HG03159 (cell line): ENCODE data around the gene LRRC8D.

Experiments
- ATAC-seq: cut with Tn5 transposase; IDR thresholded peaks from one replicate; pipeline ENCODE4 v1.9.1; 2021; ENCODE audit warnings: mild to moderate bottlenecking, moderate library complexity; ENCODE audit not compliant: unreplicated experiment

The LRRC8D gene

DNA sequence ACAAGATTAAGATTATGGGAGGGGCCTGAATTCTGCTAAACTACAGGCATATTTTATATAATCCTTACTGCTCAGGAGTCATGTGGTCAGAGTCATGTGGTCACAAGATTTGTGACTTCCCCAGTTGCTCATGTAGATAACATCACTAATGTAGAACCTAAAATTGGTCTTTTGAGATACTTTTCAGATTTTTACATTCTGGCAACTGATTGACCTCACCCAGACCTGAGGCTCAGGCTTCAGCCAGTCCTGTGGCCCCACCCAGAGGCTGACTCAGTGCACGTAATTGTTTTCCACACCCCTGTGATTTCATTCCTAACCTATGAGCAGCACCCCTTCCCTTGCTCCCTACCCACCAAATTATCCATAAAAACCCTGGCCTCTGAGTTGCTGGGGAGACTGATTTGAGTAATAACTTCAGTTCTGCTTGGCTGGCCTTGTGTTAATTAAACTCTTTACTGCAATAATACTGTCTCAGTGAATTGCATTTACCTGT, 132.3 kb downstream of the LRRC8D start:
- peak; percentile 63 for ATAC-seq

DNA sequence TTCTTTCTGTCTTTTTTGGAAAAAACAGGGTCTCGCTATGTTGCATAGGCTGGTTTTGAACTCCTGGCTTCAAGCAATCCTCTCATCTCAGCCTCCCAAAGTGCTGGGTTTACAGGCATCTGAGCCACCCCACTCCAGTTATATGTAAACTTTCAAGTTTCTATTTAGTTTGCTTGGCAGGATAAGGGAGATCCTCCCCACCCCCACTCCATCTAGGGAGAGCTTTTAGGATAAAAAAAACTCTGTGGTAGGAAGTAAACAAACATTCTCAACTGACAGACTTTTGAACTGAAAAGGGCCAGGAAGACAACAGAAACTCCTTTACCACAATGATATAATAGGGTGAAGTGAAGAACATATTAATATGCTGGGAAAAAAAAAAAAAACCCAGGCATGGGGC, 133.1 kb downstream of the LRRC8D start:
- no peak for ATAC-seq

DNA sequence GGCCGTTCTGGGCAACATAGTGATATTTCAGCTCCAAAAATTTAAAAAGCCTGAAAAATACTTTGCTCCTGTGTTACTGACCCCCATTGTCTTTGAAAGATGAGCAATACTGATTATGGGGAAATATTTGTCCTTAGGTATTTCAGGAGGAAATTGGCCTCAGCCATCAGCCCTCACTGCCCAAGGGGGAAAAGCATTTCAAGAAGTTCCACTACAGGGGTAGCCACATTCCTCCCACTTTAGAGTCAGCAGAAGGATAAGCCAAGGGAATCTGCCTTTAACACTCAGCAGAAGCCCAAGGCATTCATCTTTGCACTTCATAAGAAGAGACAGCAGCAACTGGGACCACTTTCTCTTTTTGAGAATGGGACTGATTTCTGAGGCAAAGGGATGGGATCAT, 133.6 kb downstream of the LRRC8D start:
- ATAC-seq: no peak

DNA sequence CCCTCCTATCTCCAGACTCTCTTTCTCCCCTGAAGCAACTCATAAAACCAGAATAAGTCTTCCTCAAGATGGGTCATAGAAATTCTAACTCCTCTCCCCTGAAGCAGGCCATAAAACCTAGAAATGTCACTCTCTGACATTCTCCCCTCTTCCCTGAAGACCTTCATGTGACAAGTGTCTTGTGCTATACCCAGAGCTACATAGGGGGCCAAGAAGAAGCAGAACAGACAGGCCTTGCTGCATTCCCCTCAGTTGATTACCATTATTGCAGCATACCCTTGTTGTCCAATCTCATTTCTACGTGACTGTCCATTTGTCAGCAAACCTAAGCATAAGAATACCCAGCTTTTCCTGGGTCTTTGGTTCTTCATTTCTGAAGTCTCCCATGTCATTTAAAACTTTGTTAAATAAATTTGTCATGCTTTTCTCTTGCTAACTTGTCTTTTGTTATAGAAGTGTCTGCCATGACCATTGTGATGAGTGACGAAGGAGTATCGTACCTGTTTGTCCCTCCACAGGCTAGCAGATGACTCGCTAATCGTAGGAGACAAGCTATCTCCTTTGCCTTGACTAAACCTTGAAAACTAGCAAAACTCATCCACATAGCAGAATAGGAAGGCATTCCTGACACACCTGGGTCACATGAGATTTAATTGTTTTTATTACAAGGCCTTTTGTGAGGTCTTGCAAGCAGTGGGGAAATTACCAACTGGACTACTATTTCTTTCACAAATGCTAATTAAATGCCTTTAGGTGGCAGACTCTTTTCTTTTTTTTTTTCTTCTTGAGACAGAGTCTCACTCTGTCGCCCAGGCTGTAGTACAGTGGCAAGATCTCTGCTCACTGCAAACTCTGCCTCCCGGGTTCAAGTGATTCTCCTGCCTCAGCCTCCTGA, 134.7 kb downstream of the LRRC8D start:
- no peak for ATAC-seq

DNA sequence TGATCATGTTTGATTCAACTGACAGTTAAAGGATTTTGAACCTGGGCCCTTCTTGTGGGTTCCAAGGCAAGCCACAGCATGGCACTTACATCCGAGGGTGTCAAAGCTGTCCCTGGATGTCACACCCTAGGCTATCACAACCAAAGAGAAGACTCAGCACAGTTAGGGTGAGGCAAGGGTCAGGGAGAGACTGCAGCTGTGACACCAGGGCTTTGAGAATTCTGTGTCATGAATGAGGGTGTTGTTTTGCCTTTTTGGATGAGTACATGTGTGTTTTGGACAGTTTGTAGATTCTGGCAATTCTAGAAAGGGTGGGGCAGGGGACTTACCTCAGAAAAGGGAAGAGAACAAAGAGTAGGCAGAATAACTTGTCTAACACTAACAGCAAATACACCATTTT, 136.3 kb downstream of the LRRC8D start:
- no peak for ATAC-seq

DNA sequence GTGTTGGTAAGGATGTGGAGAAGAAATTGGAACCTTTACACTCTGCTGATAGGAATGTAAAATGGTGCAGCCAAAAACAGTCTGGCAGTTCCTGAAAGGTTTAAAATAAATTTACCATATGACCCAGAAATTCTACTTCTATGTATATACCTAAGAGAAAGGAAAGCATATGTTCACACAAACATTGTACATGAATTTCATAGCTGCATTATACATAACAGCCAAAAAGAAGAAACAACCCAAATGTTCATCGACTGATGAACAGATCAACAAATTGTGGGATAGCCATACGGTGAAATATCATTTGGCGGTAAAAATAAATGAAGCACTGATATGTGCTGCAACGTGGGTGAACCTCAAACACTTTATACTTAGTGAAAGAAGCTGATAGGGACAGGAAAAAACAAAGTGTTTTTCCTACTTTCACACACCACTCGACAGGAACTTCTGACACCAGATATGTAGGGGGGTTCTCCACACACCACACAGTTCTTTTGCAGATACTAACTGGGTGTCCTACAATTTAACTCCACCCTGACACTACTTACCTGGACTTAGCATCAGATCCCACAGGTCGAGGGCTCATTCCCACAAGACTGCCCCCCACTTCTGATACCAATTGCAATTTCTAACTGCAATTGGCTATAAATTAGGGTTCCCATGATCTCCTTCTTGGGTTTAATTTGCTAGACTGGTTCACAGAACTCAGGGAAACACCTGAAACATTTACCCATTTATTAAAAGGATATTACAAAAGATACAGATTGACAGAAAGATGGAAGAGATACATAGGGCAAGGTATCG, 138.2 kb downstream of the LRRC8D start:
- no peak for ATAC-seq

DNA sequence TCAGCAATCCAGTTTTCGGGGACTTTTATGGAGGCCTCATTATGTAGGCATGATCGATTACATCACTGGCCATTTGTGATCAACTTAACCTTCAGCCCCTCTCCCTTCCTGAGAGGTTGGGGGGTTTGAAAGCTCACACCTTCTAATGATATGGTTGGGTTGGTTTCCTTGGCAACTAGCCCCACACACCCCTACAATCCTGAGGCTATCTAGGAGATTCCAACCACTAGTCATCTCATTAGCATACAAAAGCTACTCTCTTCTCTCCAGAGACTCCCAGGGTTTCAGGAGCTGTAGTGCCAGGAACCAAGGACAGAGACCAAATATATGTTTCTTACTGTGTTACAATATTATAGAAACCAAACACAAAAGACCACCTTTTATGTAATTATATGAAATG, 138.9 kb downstream of the LRRC8D start:
- ATAC-seq: no peak

DNA sequence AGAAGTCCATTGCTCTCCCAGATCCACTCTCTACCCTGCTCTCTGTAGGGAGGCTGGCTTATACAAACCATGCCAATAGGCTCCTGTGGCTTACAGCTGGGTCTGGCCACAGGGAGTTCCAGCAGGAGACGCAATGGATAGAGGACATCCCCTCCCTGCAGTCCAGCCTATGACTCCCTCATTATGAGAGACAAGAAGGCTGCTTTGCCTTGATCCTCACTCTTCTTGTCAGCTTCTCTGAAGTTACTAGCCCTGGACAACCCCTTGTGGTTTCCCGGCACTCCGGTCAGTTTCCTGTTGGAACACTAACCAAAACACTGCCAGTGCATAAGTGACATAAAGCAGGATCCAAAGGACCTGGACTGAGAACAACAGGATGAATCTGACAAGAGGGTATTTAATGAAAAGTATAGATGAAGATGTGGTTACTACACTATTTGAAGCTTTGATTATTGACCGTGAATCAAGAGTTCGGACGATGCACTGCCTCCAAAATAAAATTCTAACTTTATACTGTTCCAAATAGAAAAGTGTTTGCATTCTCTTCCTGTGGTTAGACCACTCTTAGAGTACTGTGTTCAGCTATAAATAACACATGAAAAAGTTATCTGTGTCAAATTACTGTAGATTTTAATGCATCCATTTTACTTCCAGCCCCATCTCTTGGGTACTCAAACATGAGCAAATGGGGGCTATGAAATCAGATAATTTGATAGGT, 141.4 kb downstream of the LRRC8D start:
- ATAC-seq: no peak

DNA sequence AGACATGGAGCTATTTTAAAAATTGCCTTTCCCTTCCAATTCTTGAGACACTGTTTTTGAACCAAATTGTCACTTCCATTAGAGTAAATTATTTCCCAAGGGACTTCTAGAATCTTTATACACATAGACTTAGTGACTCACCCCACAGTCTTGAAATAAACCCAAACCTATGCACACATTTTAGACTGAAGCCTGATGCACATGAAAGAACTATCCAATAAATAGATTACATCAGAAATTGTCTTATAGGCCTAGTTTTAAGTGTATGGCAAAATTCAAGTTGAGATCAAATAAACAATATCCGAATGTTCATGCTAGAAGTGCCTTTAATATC, 141.9 kb downstream of the LRRC8D start:
- no peak for ATAC-seq

DNA sequence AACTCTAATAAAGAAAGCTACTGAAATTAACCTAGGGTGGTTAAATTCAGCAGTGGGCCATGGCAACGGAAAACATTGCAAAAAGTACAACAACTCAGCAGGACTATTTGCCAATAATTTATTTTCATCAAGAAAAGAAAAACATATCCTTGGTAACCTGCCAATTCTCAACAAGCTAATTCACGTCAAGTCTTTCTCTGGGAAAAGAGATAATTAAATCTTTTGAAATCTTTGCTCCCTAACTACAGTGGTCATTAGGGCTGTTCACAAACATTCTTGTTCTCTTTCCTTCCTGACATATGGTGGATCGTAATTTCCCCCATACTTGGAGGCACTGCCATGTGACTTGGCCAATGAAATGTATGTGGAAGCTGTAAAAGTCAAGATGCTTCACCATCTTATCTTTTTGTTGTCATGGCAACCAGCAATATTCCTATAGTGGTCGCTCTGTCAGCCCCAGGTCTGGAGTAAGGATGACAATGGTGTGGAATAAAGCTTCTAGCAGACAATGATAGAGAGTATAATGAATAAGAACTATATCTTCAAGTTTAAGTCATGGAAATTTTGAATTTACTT, 144.4 kb downstream of the LRRC8D start:
- no peak for ATAC-seq

DNA sequence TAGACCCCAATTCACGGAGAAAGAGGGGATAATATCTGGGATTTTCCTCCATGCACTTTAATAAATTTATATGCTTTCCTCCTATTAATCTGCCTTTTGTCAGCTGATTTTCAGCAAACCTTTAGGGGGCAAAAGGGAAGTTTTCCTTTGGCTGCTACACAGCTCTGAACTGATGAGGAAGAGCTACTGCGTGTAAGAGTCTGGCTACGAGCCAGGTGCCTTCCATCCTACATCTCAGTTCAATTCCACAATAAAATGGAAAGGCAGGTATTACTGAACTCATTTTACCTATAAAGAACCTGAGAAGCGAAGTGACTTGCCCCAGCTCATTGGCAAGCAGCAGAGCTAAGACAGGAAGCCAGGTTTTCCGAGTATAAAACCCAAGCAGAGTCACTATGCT, 145.8 kb downstream of the LRRC8D start:
- ATAC-seq: no peak

DNA sequence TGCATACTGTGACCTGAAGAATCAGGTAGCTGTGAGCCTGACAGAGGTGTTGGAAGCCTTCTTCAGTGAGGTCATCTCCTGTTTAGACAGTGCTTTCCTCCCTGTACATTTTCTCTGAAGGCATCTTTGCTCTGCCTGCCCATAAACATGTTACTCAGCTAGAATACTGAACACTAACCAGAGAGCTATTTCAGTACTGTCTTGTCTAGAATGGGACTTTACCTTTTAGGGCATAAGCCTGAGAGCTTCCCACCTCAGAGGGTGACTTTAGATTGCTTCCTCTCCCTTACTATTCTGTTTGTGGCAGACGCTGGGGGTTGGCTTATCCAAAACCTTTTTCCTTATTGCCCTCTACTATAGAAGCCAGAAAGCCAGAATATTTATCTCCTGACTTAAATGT, 150.8 kb downstream of the LRRC8D start:
- no peak for ATAC-seq

DNA sequence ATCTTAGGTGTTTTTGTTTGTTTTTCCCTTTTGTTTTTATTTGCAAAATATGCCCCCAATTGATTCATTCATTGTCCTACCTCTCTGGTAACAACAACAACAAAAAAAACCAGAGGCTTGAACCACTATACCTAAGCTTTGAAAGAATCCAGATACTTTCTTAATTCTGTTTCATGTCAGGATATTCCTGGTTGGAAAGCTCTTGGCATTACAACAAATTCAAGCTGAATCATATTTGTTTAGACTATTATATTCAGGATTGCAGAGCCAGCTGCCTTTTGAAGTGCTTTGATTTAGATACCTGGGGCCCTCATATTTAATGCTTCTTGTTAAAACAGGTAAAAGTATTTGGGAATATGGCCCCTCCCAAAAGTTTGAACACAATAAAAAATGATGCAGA, 151.2 kb downstream of the LRRC8D start:
- ATAC-seq: no peak

DNA sequence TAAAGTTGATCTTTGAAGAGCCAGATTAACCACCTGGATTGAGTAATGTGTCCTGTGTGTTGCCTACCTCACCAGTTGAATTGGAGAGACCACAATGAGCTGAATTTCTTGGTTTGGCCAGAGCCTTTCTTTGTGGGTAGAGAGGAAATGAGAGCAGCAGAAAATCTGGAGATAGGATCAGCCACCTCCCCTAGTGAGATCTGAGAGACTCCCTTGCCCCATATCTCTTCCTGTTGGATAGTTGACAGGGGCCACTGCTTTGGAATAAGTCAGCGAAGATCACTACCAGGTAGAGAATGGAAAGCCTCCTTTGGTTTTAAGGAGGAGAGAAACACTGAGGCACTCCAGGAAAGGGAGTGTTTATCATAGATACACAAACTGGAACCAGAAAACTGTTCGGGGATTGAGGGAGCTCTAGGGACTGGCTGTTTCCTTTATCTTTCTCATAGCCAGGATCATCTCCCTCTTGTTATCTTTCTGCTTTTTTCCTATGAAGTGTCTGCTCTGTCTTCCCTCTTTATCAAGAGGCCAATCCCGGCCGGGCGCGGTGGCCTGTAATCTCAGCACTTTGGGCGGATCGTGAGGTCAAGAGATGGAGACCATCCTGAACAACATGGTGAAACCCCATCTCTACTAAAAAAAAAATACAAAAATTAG, 152.8 kb downstream of the LRRC8D start:
- ATAC-seq: no peak

DNA sequence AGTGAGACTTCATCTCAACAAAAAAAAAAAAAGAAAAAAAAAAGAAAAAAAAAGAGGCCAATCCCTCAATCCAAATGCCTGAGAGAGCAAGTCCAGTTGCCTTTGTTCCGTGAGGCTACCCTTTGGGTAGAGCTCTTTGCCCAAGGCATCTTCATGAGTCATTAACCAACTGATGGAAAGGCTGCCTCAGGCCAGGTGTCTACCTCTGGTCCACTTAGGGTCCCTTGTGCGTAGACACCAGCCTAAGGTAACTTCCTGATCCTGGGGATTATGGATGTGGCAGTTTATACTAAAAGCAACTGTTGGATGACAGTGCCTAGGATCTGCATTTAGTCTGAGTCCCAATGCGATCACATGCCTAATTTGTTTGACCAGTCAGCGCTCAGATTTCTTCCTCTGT, 153.4 kb downstream of the LRRC8D start:
- ATAC-seq: no peak

DNA sequence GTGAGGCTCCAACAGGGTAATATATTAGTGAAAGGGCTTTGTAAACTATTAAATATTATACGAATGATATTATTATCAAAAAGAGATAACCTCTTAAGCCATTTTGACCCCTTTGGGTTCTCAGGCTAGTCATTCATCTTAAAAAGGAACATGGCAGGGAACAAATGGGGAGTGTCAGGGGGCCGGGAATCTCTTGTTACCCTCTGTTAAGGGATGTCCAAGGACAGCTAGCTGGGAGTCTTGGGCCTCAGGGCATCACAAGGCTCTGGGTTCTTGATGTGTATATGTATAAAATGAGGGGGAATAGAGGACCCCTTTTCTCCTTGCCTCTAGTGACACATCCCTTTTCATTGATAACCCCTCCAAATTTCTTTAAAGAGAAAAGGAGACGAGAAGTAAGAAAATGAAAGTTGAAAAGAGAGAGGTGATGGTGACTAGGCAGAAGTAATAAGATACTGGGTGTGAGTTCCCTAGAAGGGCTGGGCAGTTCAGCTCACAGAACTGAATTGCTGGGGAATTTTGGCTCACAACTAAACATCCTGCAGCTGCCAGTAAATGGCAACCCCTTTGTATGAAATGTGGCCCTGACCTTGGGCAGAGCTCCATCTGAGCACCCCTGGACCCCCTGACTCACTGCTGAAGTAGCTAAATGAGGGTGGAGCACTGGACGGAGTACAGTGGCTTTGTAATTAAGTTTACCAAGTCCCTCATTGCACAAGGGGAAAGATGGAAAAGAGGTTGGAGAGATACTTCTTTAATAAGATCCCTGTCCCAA, 154.1 kb downstream of the LRRC8D start:
- ATAC-seq: no peak

DNA sequence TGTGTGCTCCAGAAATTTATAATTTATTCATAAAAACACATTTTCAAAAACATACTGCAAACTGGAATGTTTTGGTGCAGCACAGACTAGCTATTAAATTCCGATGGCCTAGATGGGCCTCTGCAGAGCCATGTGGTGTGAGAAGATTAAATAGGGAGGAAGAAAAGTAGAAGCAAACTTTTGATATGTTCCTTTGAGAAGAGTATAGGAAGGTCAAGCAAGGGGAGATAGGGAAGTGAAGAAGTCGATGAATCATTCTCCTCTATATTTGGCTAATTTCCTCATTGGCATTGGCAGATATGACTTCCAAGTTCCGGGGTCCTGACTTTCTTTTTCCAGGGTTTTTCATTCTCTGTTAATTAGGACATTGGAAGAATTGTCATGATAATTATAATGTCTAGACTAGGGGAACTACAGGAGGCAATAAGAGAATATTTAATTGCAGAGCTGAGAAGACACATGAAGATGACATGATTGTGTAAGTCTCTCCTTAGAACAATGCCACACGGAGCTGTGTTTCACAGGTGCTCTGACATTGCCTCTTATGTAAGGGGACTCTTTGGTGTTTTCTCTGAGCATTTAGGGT, 154.8 kb downstream of the LRRC8D start:
- no peak for ATAC-seq

DNA sequence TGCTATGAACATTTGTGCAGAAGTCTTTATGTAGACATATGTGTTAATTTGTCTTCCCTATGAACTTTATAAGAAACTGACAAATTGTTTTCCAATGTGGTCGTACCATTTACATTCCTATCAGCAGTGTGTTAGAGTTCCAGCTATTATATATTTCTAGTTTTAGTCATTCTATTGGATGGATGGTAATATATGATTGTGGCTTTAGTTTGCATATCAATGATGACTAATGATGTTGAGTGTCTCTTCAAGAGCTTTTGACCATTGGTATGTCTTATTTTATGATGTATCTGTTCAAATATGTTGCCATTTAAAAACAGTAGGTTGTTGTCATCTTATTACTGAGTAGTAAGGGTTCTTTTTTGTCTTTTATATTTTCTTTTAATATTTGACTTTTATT, 157.9 kb downstream of the LRRC8D start:
- no peak for ATAC-seq

DNA sequence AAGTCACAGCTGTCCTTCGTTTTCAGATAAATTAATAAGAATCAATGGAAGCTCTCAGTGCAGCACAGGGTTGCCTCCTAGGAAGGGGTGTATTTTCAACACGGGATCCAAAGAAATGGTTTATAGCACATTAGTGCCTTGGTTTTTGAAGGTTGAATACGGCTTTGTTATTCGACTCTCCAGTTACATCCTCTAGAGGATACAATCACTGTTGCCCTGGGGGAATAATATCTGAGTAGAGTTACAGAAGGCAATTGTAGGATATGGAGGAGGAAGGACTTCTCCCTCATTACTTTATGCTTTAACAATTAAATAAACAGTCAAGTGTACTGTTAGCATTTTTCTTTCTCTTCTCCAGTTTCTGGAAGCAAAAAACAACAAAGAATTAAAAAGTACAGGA, 159.8 kb downstream of the LRRC8D start:
- no peak for ATAC-seq
